ENCODE measurements around the gene SIGLEC1.

SIGLEC1 gene

GRCh38 chr20:3757268-3757667 is 44.9 kb upstream of the SIGLEC1 start:
- H3K27ac ChIP-seq, result no peak overlapping the region
- DNase-seq, result no peak

GRCh38 chr20:3755814-3756480 is 43.5 kb upstream of the SIGLEC1 start:
- TF ChIP-seq CTCF (IDR thresholded peaks at IDR 0.05), result no peak
- H3K27ac ChIP-seq, result no peak overlapping the region
- H3K4me1 ChIP-seq, result peaks cover 0 to 8% (median 0%) of the 10 kb centered on the region in 4 donors
- H3K27me3 ChIP-seq, result peaks cover 0 to 6% of the 10 kb centered on the region in 2 donors
- no peak overlapping the region for H3K4me3 ChIP-seq
- DNase-seq, result no peak
- intact Hi-C loops (cut with DNase I; ENCODE audit: low total_unique reads), result no loop called here
- no peaks in the 10 kb centered on the region for H3K9me3 ChIP-seq
- H3K36me3 ChIP-seq, result peaks cover 0 to 22% (median 6%) of the 10 kb centered on the region in 3 donors

More at GRCh38 chr20:3757268-3757667, 44.9 kb upstream of the SIGLEC1 start:
- Histone ChIP-seq H3K36me3 (peaks cover 0 to 22% (median 6%) of the 10 kb centered on the region in 3 donors), H3K4me1 (no peaks in the 10 kb centered on the region), H3K4me3 (no peak overlapping the region), H3K9me3 (no peaks in the 10 kb centered on the region), H3K27me3 (no peaks in the 10 kb centered on the region)
- no peak for TF ChIP-seq CTCF (IDR thresholded peaks at IDR 0.05)
- intact Hi-C loops (cut with DNase I; ENCODE audit: low total_unique reads), result no loop called here

GRCh38 chr20:3755269-3755668 is 42.9 kb upstream of the SIGLEC1 start:
- no peaks in the 10 kb centered on the region for H3K9me3 ChIP-seq
- H3K36me3 ChIP-seq, result peaks cover 0 to 22% (median 6%) of the 10 kb centered on the region in 3 donors
- TF ChIP-seq CTCF (IDR thresholded peaks at IDR 0.05), result no peak
- H3K4me3 ChIP-seq, result no peak overlapping the region
- peaks cover 0 to 8% (median 0%) of the 10 kb centered on the region in 4 donors for H3K4me1 ChIP-seq
- intact Hi-C loops (cut with DNase I; ENCODE audit: low total_unique reads), result no loop called here
- H3K27me3 ChIP-seq, result peaks cover 0 to 13% of the 10 kb centered on the region in 2 donors
- no peak for DNase-seq
- no peak overlapping the region for H3K27ac ChIP-seq

GRCh38 chr20:3754276-3754630 is 41.9 kb upstream of the SIGLEC1 start:
- Histone ChIP-seq H3K9me3 (no peaks in the 10 kb centered on the region), H3K36me3 (peaks cover 0 to 22% (median 6%) of the 10 kb centered on the region in 3 donors), H3K27ac (no peak overlapping the region), H3K27me3 (peaks cover 0 to 23% of the 10 kb centered on the region in 2 donors), H3K4me1 (peaks cover 0 to 15% (median 0%) of the 10 kb centered on the region in 4 donors), H3K4me3 (no peak overlapping the region)
- TF ChIP-seq CTCF (IDR thresholded peaks at IDR 0.05), result no peak
- intact Hi-C loops (cut with DNase I; ENCODE audit: low total_unique reads), result no loop called here
- DNase-seq, result no peak

GRCh38 chr20:3753501-3754275 is 41.3 kb upstream of the SIGLEC1 start:
- Histone ChIP-seq H3K4me3 (no peak overlapping the region), H3K4me1 (peaks cover 0 to 15% (median 0%) of the 10 kb centered on the region in 4 donors), H3K27me3 (peaks cover 0 to 29% of the 10 kb centered on the region in 2 donors), H3K9me3 (no peaks in the 10 kb centered on the region), H3K27ac (no peak overlapping the region), H3K36me3 (peaks cover 0 to 20% (median 6%) of the 10 kb centered on the region in 3 donors)
- TF ChIP-seq CTCF (IDR thresholded peaks at IDR 0.05), result no peak
- DNase-seq, result no peak
- intact Hi-C loops (cut with DNase I; ENCODE audit: low total_unique reads), result no loop called here
